Left cardiac atrium (tissue), 4 donors: ENCODE data around the gene HIGD2A. TPM values are rescaled to one million over a fixed set of nuclear protein-coding genes. Genes with fewer than 3 reads are reported as not detected.
A peak's percentile ranks its signal among the peaks of the same experiment; 100 is the strongest.

ENCODE experiments used
- ATAC-seq, 2 donors: fragments of 200-7000 bp; cut with Tn5 transposase; one replicate each; pipeline ENCODE4 v1.9.1; 2020; ENCODE audit warnings: mild to moderate bottlenecking in 2 of 2, moderate library complexity in 2 of 2
- DNase-seq: peaks from one replicate; pipeline ENCODE4 v3.0.0-alpha.2; 2020
- intact Hi-C, 2 donors: fragments of 100-400 bp; cut with DNase I; formaldehyde crosslinking; loops; one replicate each; pipeline versions ENCODE4 v1.14.1 to v1.15.1; 2022 to 2023
- long read RNA-seq: library from polyadenylated mRNA; unstranded; transcript quantifications from one replicate; pipeline ENCODE4 v2.0.0, GENCODE V29; 2021
- total RNA-seq, 2 donors: library from RNA; stranded (reverse); fragmentation: NEBNext Ultra II Directional; extraction: Animal tissue kit (Norgen Biotek cat#: 25700); gene quantifications; one replicate each; pipeline ENCODE4 v1.2.1, GENCODE V29; 2021
- donor health status: DM: no; HTN: yes; CAD: no.
- donor health status: DM: no; HTN: yes; CAD: no; lungs with severe emphysema.
- donor health status: DM: yes; HTN: yes; CAD: no.
- donor health status: Dilated cardiomyopathy.

The HIGD2A gene
- 100 to 1,000 TPM; 159 to 166 TPM for total RNA-seq
- long read RNA-seq, transcript HIGD2A-201 (2 exons, 668 nt): major isoform, 14 of 14 reads
- long read RNA-seq, partial matches to known transcripts: 0 of 14 reads
- long read RNA-seq, other reads (novel, unspliced or antisense): 0 of 14 reads

- peak; percentile 100 for DNase-seq
- ATAC-seq: peak; percentile 96
- intact Hi-C loops: no loop called here
These were observed at the start of gene HIGD2A, which contains the start of gene NOP16 for GRCh38 chr5:176388444-176389134. Gene HIGD2A, plus strand, starts transcription at chr5:176388751. Its CDS starts 69 bp downstream, at chr5:176388820. Gene NOP16, minus strand, starts transcription at chr5:176388598. Its CDS starts 59 bp downstream, at chr5:176388539.

- DNase-seq: no peak
- no peak for ATAC-seq
- intact Hi-C loops: no loop called here
These were observed 49.2 kb upstream of the HIGD2A start for GRCh38 chr5:176339304-176339703.

GRCh38 chr5:176341325-176342157, 47.0 kb upstream of the HIGD2A start:
- DNase-seq: no peak

DNA sequence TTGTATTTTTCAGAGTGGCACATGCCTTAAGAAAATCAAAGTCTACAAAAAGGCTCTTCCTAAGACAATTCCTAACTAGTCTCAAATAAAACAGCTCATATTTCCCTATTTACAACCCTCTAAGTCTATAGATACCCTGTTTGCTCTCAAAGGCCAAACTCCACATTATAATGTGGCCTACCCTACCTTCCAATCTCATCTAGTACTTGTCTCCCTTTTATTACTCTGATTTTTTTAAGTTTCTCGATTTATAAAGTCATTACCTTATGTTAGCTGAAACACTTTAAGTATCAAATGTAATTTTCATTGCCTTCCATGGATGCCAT, 46.4 kb upstream of the HIGD2A start:
- no peak for DNase-seq
- intact Hi-C loops: no loop called here
- ATAC-seq: no peak

More at GRCh38 chr5:176341325-176342157, 47.0 kb upstream of the HIGD2A start:
- intact Hi-C loops: no loop called here
- no peak for ATAC-seq

GRCh38 chr5:176342766-176343458, 45.6 kb upstream of the HIGD2A start:
- intact Hi-C loops: no loop called here
- no peak for DNase-seq
- no peak for ATAC-seq

DNA sequence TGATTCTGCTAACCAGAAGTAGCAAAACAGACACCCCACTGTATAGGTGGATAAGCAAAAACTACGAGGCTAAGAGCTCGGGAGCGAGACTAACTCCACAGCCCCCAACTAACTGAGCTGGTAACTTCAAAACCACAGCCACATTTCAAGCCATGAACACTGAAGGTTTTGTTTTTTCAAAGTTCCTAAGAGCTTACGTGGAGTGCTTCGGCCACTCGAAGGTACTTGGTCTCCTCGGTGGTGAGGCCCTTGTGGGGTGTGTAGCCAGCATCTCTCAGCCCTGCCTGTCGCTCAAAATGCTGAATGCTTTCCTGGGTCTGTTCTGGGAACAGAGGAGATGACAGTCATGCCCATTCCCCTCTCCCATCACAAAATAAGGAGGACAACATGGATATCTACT, 38.1 kb upstream of the HIGD2A start:
- no peak for ATAC-seq
- intact Hi-C loops: no loop called here

DNA sequence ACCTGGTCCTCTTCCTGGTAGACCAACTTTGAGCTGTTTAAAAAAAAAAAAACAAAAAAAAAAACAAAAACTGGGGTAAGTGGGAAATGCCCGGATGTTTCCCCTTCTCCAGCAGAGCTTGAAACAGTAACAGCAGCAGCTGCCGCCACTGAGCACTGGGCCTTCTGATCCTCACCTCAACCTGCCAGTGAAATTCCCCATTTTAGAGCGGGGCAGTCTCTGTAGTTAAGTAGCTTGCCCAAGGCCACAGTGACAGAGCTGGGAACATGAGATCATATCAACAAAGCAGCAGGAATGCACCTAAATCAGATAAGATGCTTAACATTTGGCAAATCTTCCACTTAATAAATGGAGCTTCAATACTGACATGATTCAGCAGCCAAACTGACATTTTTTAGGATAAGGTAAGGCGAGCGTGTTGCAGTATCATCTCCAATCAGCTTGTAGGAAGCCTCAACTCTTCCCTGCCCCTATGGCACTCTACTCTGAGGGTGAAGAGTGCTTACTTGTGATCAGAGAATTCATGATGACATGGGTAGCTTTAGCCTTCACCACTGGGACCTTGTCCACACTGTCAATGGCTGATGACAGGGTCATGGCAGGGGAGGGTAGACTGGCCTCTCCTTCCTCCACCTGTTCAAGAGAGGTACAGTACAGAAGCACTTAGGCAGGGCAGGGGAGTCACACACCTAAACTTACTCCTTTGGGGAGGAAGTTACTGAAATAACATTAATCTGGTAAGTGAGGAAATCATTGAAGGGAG, 36.3 kb upstream of the HIGD2A start:
- ATAC-seq (no peak), DNase-seq (no peak)
- intact Hi-C loops: no loop called here

More for the DNA sequence above, 38.1 kb upstream of the HIGD2A start:
- DNase-seq: no peak

GRCh38 chr5:176353533-176353932, 35.0 kb upstream of the HIGD2A start:
- intact Hi-C loops: no loop called here
- no peak for ATAC-seq

DNA sequence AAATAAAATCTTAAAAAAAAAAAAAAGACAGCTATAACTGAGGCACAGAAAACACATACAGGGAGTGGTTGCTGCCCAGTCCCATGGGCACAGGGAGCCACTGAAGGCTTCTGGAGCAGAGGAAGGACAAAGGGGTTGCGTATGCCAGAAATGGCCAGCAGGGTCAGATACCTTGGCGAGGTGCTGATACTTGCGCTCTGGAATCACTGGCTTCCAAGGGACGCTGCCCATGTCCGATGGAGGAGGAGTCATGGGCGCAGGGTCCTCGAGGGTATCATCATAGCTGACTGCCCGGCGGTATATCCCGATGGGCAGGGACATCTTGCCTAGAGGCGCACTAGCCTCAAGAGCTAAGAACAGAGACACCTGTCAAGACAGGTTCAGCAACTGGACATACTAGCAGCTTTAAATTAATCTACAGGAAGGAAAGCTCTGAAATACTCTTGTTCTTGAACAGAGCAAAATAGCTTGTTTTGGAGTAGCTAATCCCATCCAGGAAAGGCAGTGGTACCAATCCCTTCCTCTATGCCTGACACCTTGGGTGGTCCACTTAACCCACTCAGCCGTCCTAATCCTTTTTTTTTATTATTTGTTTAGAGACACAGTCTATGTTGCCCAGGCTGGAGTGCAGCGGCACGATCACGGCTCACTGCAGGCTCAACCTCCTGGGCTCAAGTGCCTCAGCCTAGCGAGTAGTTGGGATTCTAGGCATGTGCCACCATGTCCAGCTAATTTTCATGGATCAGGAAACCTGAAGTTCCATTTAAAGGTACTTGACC, 33.0 kb upstream of the HIGD2A start:
- ATAC-seq (no peak), DNase-seq (no peak)
- intact Hi-C loops: no loop called here

More at GRCh38 chr5:176353533-176353932, 35.0 kb upstream of the HIGD2A start:
- no peak for DNase-seq

GRCh38 chr5:176356179-176356566, 32.4 kb upstream of the HIGD2A start:
- DNase-seq (no peak), ATAC-seq (no peak)
- intact Hi-C loops: no loop called here

GRCh38 chr5:176359658-176360057, 28.9 kb upstream of the HIGD2A start:
- intact Hi-C loops: no loop called here
- DNase-seq: no peak

DNA sequence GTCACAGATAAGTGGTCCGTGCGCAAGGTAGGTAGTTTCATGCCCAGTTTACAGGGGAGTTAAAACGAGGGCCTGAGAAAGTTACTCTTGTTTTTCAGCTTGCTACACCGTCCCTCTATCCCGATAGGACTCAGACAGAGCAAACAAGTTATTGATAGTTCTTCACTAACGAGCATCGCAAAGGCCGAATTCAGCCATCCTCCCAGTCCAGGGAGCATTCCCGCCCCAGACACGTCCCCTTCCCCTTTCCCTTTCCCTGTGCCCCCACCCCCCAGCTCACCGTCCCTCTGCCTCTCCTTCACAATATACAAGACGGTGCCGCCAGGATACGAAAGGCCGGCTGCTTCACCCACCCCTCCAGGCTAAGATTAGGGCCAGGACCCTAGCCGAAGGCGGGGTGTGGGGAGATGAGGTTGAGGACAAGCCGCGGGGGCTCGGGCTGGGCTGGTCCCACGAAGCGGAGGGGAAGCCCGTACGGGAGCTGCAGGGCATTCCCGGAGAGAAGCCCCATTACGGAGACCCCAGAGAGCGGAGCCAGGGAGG, 27.6 kb upstream of the HIGD2A start:
- intact Hi-C loops: no loop called here
- DNase-seq (no peak), ATAC-seq (peak in 1 of 2 donors; percentile 2)

More at GRCh38 chr5:176359658-176360057, 28.9 kb upstream of the HIGD2A start:
- ATAC-seq: no peak

DNA sequence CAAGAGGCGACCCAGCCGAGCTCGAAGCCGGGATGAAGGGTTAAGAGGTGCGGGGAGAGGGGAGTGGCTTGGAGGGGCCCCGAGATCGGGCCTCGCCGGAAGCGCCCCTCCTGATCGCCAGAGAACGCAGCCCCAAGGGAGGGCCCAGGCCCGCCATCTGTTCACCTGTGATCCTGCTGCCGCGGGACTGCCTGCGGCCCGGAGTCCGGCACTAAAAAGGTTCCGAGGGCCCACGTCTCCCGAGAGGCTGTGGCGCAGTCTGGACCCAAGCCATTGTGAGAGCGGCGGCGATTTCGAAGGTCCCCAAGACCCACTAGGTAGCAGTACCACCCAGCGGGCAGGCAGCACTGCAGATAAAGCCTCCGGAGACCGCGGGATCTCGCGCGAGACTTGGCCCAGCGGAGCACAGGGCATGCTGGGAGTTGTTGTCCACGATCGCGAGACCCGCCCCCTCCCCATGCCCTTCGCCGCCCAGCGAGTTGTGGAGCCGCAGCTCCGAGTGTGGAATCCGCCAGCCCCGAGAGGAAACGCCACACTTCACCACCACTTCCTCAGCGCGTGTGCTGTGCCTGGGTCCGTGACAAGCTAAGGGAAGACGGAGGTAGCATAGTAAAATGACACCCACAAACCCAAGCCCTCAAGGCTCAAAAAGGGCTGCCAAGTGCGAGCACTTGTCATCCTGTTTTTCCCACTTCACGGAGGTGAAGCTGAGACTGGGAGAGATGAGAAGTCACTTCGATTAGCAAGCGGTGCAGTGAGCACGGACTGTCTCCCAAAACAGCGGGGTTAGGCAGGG, 26.9 kb upstream of the HIGD2A start, which contains the start of gene KIAA1191:
TSS of gene KIAA1191 (minus strand) at position 328 of the 796 bp plus-strand sequence. CDS start 2,256 bp downstream, outside the sequence.
- intact Hi-C loops: no loop called here
- peak; percentile 94 to 96 for ATAC-seq
- DNase-seq: peak; percentile 97

DNA sequence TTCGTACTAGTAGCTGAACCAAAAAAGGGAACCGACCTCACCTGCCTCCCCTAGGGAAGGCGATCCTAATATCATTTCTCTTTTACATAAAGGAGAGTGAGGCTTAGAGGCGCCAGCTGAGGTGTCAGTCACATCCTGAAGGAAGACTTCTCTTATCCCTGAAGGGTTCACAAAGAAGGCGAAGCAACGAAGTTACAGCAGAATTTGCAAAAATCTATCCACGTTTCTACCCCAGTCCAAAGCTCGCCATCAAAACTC, 26.4 kb upstream of the HIGD2A start:
- ATAC-seq: no peak
- intact Hi-C loops: no loop called here
- DNase-seq: no peak

- ATAC-seq (peak in 1 of 2 donors; percentile 2), DNase-seq (peak; percentile 39)
- intact Hi-C loops: no loop called here
These were observed 23.7 kb upstream of the HIGD2A start for GRCh38 chr5:176364765-176365350.

DNA sequence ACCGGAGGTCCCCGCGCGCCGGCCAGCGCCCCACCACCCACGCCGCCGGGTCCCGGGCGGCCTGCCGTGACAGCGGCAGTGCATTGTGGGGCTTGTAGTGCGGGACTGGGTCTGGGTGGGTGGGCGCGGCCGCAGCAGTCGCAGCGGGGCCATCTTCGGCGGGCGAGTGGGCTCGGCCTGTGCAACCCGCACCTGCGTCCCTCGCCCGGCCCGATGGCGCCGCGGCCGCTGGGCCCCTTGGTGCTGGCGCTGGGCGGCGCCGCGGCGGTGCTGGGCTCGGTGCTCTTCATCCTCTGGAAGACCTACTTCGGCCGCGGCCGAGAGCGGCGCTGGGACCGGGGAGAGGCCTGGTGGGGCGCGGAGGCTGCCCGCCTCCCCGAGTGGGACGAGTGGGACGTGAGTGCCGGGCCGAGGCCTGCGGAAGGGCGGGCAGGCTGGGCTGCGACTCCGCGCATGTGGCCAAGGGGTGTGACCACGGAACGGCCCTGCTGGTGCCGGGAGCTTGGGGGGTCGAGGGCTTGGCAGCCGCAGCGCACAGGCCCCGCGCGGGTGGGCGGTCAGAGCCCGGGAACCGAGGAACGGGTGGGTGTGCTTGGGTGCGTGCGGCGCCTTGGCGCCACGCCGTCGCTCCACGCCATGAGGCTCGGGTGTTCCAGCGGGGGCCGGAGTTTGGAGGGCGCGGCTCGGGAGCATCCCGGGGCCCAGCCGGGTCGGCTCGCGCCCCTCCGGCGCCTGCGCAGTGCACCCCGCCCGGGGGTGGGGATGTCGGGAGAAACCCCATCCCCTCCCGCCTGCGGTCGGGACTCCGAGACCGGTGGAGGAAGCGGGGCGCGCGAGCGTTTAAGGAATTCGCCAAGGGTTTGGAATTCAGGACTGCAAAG, 23.0 kb upstream of the HIGD2A start, which contains the start of gene ARL10:
TSS of gene ARL10 (plus strand) at position 137 of the 881 bp plus-strand sequence. CDS start at position 214, 77 bp downstream.
- ATAC-seq: peak; percentile 56 to 65
- intact Hi-C loops: no loop called here
- peak; percentile 55 for DNase-seq
